GM12875 (cell line): ENCODE measurements around the gene MCF2L2.
"Not testable (repeated sequence)": the region's sequence is repeated elsewhere in the genome, so short reads cannot be mapped to it uniquely, and the experiment has no call there.

Source experiments
- H3K4me3 ChIP-seq: one replicate; pipeline ENCODE4 v1.5.1; 2011; ENCODE audit warnings: low read depth, low read length, control low read depth
- CTCF ChIP-seq: IDR thresholded peaks from 2 replicates; pipeline ENCODE4 v1.5.1; 2011; ENCODE audit warnings: low read depth, mild to moderate bottlenecking, control low read depth, inconsistent platforms, low read length, moderate library complexity, borderline replicate concordance; ENCODE audit not compliant: insufficient read depth

Gene MCF2L2

GRCh38 chr3:183178512-183178832 lies 249.9 kb downstream of the MCF2L2 start:
- no peak overlapping the region for H3K4me3 ChIP-seq
- no peak for TF ChIP-seq CTCF

- no peak for TF ChIP-seq CTCF
- no peak overlapping the region for H3K4me3 ChIP-seq
These were observed 256.3 kb downstream of the MCF2L2 start for GRCh38 chr3:183172051-183172639.

- H3K4me3 ChIP-seq: not testable (repeated sequence)
These were observed 260.4 kb downstream of the MCF2L2 start for GRCh38 chr3:183167975-183168374.

GRCh38 chr3:183163563-183163962 lies 264.9 kb downstream of the MCF2L2 start:
- no peak for TF ChIP-seq CTCF
- no peak overlapping the region for H3K4me3 ChIP-seq

- peak overlapping the region; percentile 63 for H3K4me3 ChIP-seq
- no peak for TF ChIP-seq CTCF
These were observed 266.7 kb downstream of the MCF2L2 start for GRCh38 chr3:183161552-183162336.

- no peak overlapping the region for H3K4me3 ChIP-seq
- no peak for TF ChIP-seq CTCF
These were observed 267.8 kb downstream of the MCF2L2 start for GRCh38 chr3:183160616-183161015.

GRCh38 chr3:183159333-183159732 lies 269.1 kb downstream of the MCF2L2 start:
- no peak overlapping the region for H3K4me3 ChIP-seq
- TF ChIP-seq CTCF: peak; percentile 42
